H1 (cell line): ENCODE data around the gene RPRML. TPM values are rescaled to one million over a fixed set of nuclear protein-coding genes. Genes with fewer than 3 reads are reported as not detected.

ENCODE experiments used
- RBBP5 ChIP-seq: IDR thresholded peaks from 2 replicates; pipeline ENCODE4 v1.7.1; 2012; ENCODE audit warnings: low read depth, mild to moderate bottlenecking, inconsistent platforms, low read length, moderate library complexity, borderline replicate concordance
- polyA plus RNA-seq, 7 experiments: library from polyadenylated mRNA; depleted of rRNA in 3 of 7; stranded (reverse) in 5 of 7; unstranded in 2 of 7; fragments of >200 nt in 5 of 7; fragments of 200-250 nt in 2 of 7; gene quantifications; 1 replicate in 5 of 7; 2 replicates in 1 of 7; 4 replicates in 1 of 7; pipeline versions ENCODE4 v1.2.1 to v1.2.3, GENCODE V29; 2011 to 2013; ENCODE audit warnings: missing spikeins in 2 of 7, mixed read lengths in 2 of 7
- total RNA-seq: library from RNA; stranded (reverse); fragmentation: NEBNext Ultra II Directional; extraction: Animal tissue kit (Norgen Biotek cat#: 25700); gene quantifications from 2 replicates; pipeline ENCODE4 v1.2.1, GENCODE V29; 2021
- TF ChIP-seq, protein P1 (sequence below): fragments of 300-600 bp; sonication (generic); IDR thresholded peaks from 2 replicates; pipeline ENCODE4 v1.7.1; 2012; ENCODE audit warnings: low read length, moderate library complexity, mild to moderate bottlenecking, inconsistent platforms; ENCODE audit not compliant: insufficient replicate concordance

Gene RPRML
- total and polyA plus RNA-seq, 2 of the 8 experiments (the other 6 are each of a cell fraction or from before 2014, with no cell fraction given) = 3.5 to 5.5 TPM

DNA sequence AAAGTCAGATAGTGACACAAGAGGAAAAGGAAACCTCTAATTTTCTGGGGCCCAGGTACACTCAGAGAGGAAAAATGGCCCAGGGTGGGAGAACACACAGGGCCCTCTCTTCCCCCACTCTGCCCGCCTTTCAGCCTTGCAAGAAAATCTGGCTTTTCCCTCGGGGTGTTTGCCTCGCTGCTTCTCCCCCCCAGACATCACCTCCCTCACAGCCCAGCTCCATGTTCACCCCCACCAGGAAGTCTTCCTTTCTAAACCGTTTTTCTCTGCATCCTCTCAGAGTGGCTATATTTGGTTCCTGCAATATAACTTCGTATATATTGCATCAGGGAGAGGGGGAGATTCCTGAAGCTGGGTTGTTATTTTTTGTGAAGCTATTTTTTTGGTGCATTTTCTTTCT lies 27.3 kb downstream of the RPRML start (continued):
- TF ChIP-seq, protein P1, sequence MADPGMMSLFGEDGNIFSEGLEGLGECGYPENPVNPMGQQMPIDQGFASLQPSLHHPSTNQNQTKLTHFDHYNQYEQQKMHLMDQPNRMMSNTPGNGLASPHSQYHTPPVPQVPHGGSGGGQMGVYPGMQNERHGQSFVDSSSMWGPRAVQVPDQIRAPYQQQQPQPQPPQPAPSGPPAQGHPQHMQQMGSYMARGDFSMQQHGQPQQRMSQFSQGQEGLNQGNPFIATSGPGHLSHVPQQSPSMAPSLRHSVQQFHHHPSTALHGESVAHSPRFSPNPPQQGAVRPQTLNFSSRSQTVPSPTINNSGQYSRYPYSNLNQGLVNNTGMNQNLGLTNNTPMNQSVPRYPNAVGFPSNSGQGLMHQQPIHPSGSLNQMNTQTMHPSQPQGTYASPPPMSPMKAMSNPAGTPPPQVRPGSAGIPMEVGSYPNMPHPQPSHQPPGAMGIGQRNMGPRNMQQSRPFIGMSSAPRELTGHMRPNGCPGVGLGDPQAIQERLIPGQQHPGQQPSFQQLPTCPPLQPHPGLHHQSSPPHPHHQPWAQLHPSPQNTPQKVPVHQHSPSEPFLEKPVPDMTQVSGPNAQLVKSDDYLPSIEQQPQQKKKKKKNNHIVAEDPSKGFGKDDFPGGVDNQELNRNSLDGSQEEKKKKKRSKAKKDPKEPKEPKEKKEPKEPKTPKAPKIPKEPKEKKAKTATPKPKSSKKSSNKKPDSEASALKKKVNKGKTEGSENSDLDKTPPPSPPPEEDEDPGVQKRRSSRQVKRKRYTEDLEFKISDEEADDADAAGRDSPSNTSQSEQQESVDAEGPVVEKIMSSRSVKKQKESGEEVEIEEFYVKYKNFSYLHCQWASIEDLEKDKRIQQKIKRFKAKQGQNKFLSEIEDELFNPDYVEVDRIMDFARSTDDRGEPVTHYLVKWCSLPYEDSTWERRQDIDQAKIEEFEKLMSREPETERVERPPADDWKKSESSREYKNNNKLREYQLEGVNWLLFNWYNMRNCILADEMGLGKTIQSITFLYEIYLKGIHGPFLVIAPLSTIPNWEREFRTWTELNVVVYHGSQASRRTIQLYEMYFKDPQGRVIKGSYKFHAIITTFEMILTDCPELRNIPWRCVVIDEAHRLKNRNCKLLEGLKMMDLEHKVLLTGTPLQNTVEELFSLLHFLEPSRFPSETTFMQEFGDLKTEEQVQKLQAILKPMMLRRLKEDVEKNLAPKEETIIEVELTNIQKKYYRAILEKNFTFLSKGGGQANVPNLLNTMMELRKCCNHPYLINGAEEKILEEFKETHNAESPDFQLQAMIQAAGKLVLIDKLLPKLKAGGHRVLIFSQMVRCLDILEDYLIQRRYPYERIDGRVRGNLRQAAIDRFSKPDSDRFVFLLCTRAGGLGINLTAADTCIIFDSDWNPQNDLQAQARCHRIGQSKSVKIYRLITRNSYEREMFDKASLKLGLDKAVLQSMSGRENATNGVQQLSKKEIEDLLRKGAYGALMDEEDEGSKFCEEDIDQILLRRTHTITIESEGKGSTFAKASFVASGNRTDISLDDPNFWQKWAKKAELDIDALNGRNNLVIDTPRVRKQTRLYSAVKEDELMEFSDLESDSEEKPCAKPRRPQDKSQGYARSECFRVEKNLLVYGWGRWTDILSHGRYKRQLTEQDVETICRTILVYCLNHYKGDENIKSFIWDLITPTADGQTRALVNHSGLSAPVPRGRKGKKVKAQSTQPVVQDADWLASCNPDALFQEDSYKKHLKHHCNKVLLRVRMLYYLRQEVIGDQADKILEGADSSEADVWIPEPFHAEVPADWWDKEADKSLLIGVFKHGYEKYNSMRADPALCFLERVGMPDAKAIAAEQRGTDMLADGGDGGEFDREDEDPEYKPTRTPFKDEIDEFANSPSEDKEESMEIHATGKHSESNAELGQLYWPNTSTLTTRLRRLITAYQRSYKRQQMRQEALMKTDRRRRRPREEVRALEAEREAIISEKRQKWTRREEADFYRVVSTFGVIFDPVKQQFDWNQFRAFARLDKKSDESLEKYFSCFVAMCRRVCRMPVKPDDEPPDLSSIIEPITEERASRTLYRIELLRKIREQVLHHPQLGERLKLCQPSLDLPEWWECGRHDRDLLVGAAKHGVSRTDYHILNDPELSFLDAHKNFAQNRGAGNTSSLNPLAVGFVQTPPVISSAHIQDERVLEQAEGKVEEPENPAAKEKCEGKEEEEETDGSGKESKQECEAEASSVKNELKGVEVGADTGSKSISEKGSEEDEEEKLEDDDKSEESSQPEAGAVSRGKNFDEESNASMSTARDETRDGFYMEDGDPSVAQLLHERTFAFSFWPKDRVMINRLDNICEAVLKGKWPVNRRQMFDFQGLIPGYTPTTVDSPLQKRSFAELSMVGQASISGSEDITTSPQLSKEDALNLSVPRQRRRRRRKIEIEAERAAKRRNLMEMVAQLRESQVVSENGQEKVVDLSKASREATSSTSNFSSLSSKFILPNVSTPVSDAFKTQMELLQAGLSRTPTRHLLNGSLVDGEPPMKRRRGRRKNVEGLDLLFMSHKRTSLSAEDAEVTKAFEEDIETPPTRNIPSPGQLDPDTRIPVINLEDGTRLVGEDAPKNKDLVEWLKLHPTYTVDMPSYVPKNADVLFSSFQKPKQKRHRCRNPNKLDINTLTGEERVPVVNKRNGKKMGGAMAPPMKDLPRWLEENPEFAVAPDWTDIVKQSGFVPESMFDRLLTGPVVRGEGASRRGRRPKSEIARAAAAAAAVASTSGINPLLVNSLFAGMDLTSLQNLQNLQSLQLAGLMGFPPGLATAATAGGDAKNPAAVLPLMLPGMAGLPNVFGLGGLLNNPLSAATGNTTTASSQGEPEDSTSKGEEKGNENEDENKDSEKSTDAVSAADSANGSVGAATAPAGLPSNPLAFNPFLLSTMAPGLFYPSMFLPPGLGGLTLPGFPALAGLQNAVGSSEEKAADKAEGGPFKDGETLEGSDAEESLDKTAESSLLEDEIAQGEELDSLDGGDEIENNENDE = no peak
- no peak for TF ChIP-seq RBBP5
